Measurements from ENCODE around the gene MTG2. TPM values are rescaled to one million over a fixed set of nuclear protein-coding genes. Genes with fewer than 3 reads are reported as not detected.

The MTG2 gene
- total RNA-seq, 1 donor from 2014 or later, result 32.9 TPM

DNA sequence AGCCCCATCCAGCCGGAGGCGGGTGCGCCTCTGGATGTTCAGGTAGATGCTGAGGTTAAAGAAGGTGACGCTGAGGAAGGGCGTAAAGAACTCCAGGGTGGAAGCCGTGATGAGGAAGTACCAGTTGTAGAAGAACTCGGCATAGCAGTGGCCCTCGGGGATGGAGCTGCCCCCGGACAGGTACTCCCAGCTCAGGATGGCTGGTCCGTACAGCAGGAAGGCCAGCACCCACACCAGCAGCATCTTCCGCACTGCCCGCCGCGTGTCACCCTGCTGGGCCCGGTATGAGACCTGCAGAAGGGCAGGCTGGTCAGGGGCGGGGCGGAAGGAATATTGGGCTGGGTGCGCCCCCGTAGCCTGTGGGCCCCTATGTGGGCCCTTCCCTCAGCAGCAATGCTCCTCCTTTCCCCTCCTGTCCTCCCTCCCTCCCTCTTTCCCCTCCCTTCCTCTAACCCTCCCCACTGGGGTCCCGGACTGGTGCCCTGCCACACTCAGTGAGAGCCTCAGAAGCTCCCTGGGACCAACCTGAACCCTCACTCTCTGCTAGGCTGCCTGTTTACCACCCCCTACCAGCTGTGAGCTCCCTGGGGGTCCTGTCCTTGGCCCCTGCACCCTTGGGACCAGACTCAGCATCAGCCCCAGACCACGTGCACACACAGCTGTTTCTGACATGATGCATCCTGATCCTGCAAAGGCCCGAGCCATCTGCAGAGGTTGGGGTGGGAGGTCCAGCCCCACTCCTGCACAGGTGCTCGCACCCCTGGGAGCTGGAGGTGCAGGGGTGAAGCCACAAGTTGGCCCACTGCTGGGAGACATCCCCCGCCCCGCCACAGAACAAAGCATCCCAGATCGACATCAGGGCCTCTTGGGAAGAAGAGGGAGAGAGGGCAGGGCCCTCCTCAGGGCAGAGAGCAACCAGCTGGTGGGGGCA, 34.1 kb downstream of the MTG2 start:
- H3K27ac Mint-ChIP-seq (ENCODE audit: unreplicated experiment), result no peak overlapping the region
- peaks cover 73% of the 10 kb centered on the region for H3K27me3 Mint-ChIP-seq (ENCODE audit: low read depth)
- peaks cover 8% of the 10 kb centered on the region for H3K4me1 Mint-ChIP-seq
- DNase-seq (ENCODE audit: low read depth, low spot score), result no peak
- TF ChIP-seq, protein P1, sequence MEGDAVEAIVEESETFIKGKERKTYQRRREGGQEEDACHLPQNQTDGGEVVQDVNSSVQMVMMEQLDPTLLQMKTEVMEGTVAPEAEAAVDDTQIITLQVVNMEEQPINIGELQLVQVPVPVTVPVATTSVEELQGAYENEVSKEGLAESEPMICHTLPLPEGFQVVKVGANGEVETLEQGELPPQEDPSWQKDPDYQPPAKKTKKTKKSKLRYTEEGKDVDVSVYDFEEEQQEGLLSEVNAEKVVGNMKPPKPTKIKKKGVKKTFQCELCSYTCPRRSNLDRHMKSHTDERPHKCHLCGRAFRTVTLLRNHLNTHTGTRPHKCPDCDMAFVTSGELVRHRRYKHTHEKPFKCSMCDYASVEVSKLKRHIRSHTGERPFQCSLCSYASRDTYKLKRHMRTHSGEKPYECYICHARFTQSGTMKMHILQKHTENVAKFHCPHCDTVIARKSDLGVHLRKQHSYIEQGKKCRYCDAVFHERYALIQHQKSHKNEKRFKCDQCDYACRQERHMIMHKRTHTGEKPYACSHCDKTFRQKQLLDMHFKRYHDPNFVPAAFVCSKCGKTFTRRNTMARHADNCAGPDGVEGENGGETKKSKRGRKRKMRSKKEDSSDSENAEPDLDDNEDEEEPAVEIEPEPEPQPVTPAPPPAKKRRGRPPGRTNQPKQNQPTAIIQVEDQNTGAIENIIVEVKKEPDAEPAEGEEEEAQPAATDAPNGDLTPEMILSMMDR (conservative IDR thresholded peaks at IDR 0.05), result no peak
- H3K36me3 Mint-ChIP-seq (ENCODE audit: low read depth), result no peaks in the 10 kb centered on the region
- no peaks in the 10 kb centered on the region for H3K9me3 Mint-ChIP-seq
- H3K4me3 Mint-ChIP-seq, result no peak overlapping the region

DNA sequence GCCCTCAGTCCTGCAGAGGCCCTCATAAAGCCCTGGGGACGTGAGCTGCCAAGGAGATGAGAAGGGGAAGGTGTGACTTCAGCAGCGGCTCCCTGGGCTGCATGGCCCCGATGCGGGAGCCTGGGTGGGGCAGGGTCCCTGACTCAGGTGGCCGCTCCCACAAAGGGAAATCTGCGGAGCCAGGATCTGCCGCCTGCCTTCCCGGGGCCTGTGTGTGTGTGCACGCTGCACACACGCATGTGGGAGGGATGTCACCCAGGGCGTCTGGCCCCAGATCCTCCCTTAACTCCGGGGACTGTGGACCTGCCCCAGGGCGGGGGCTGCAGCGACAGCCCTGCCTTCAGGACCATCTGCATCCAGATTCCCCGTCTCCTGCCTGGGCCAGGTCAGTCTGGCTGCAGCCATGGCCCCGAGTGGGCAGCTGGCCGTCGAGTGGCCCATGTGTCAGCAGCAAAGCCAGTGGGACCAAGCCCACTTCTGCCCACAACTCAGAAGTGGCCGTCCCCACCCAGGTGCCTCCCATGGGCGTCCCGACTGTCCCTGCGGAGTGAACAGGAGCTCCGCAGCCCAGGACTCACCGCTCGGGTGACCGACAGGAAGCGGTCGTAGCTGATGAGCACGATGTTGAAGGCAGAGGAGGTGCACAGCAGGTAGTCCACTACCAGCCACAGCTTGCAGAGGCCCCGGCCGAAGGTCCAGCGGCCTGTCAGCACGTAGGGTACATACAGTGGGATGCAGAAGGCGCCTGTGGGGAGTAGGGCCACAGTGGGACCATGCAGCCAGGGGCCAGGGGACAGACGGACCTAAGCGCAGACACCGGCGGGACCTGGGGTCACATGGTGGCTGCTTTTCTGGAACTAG, 35.3 kb downstream of the MTG2 start:
- H3K36me3 Mint-ChIP-seq (ENCODE audit: low read depth), result no peaks in the 10 kb centered on the region
- TF ChIP-seq, protein P1 (conservative IDR thresholded peaks at IDR 0.05), result no peak
- peaks cover 3% of the 10 kb centered on the region for H3K4me1 Mint-ChIP-seq
- H3K27me3 Mint-ChIP-seq (ENCODE audit: low read depth), result peaks cover 82% of the 10 kb centered on the region
- H3K4me3 Mint-ChIP-seq, result no peak overlapping the region
- DNase-seq (ENCODE audit: low read depth, low spot score), result no peak
- H3K27ac Mint-ChIP-seq (ENCODE audit: unreplicated experiment), result no peak overlapping the region
- H3K9me3 Mint-ChIP-seq, result no peaks in the 10 kb centered on the region

DNA sequence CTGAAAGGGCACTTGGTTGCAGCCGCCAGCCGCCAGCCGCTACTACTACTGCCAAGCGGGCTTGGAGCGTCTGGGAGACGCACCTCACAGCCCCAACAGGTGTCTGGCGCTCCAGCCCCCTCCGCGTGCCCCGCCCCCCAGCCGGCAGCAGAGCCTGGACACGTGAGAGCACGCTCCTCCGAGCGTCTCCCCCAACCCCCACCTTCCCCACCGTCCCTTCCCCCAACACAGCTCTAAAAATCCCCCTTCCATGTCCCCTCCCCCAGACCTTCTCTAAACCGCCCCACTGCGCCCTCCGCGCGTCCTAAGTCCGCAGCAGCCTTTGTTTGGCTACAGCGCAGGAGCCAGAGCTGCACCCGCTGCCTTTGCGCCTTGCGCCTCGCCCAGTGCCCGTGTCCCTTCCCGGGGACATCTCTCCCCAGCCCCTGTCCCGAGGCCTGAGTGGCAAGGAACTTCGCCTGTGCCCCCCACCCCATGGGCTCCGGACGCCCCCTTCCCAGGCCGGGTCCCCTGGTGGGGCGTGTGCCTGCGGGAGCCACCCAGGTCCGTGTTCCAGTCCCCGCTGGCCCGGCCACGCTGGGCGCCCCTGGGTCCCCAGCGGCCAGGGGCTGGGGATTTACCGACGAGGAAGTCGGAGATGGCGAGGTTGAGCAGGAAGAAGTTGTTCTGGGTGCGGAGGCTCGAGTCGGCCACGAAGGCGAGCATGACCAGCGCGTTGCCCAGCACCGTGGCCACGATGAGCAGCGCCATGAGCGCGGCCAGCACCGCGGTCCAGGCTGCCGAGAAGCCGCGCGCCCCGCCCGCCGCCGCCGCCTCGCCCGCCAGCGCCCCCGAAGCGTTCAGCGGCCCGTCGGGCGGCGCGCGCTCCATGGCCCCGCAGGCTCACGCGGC, 36.5 kb downstream of the MTG2 start:
- H3K27me3 Mint-ChIP-seq (ENCODE audit: low read depth), result peaks cover 84% of the 10 kb centered on the region
- no peaks in the 10 kb centered on the region for H3K9me3 Mint-ChIP-seq
- peaks cover 3% of the 10 kb centered on the region for H3K4me1 Mint-ChIP-seq
- no peaks in the 10 kb centered on the region for H3K36me3 Mint-ChIP-seq (ENCODE audit: low read depth)
- TF ChIP-seq, protein P1 (conservative IDR thresholded peaks at IDR 0.05), result no peak
- H3K27ac Mint-ChIP-seq (ENCODE audit: unreplicated experiment), result no peak overlapping the region
- no peak for DNase-seq (ENCODE audit: low read depth, low spot score)
- peak overlapping the region; percentile 49 for H3K4me3 Mint-ChIP-seq

DNA sequence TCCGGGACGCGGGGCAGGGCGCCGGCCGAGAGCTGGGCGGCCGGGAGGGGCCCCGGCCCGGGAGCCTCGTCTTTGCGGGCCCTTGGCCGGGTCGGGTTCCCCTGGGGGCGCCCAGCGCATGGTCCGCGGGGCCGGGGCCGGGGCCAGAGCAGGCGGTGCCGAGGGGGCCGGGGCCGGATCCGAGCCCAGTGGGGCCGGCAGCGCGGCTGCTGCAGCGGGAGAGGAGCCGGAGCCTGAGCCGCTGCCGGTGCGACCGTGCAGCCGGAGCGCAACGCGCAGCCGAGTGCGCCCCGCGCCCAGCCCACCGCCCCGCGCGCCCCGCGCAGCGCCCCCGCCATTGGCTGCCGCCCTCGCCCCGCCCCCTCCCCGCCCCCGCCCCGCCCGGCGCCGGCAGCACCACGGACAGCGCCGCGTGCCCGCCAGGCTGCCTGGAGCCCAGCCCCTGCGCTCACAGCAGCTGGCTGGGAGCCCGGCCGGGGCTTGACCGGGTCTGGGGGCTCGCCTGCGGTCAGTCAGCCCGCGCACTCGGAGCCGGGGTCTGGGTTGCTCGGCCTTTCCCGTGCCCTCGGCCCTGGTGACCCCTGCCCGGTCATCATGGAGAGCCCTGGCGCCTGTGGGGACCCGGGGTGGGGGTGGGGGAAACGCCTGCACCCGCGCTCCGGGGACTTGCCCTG, 37.3 kb downstream of the MTG2 start, which contains the start of gene HRH3:
Gene HRH3 (minus strand): TSS at position 287 of the 674 bp plus-strand sequence. CDS start 308 bp downstream, outside the sequence.
- Mint-ChIP-seq H3K4me3 (peak within 1 kb of the TSS; percentile 49), H3K4me1 (peaks cover 3% of the 10 kb centered on the region), H3K27me3 (ENCODE audit: low read depth) (peaks cover 84% of the 10 kb centered on the region), H3K36me3 (ENCODE audit: low read depth) (no peaks in the 10 kb centered on the region), H3K9me3 (no peaks in the 10 kb centered on the region), H3K27ac (ENCODE audit: unreplicated experiment) (no peak within 1 kb of the TSS)
- TF ChIP-seq, protein P1 (conservative IDR thresholded peaks at IDR 0.05), result no peak
- DNase-seq (ENCODE audit: low read depth, low spot score), result peak; percentile 65
